GM19463 (cell line): ENCODE results near the gene IL19.
"Not testable (repeated sequence)": the region's sequence is repeated elsewhere in the genome, so short reads cannot be mapped to it uniquely, and the experiment has no call there.

Experiments
- ATAC-seq: cut with Tn5 transposase; IDR thresholded peaks from one replicate; pipeline ENCODE4 v1.9.1; 2021; ENCODE audit warnings: mild to moderate bottlenecking, moderate library complexity; ENCODE audit not compliant: unreplicated experiment

Gene IL19

DNA sequence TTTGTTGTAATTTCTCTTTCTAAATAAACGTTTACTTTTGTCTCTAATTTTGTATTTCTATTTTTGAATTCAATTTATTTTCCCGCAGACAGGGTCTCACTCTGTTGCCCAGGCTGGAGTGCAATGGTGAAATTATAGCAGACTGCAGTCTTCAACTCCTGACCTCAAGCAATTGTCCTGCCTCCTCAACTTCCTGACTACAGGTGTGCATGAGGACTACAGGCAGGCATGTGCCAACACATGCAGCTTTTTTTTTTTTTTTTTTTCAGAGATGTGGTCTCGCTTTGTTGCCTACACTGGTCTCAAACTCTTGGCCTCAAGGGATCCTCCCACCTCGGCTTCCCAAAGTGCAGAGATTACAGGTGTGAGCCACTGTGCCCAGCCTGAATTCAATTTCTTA is 58.2 kb downstream of the IL19 start:
- ATAC-seq, result no peak

GRCh38 chr1:206829282-206829681 is 58.7 kb downstream of the IL19 start:
- no peak for ATAC-seq

- no peak for ATAC-seq
Observed at GRCh38 chr1:206829875-206830274, 59.3 kb downstream of the IL19 start.

GRCh38 chr1:206831650-206832049 is 61.1 kb downstream of the IL19 start:
- no peak for ATAC-seq

DNA sequence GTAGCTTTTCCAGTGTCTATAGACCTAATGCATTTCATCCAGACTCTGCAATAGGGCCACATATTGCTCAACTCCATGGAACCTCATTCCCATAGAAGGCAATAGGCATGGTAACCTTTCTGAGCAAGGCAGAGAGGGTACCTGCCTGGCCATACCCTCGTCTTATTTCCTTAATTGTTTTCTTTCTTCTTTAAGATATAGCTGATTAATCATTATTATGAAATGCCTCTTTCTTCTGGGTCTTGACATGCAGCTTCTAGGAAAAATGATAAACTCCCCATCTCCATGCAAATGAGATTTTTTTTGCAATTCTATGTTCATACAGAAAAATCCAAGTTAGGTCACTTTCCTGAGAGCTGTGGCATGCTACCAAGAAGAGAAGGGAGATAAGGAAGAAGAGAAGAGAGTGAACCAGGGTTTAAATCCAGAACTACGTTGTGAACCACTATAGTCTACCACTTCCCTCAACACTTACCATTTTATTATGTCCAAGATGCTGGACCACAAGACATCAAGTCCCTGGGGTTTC is 61.8 kb downstream of the IL19 start:
- no peak for ATAC-seq

GRCh38 chr1:206833106-206833680 is 62.6 kb downstream of the IL19 start:
- no peak for ATAC-seq

DNA sequence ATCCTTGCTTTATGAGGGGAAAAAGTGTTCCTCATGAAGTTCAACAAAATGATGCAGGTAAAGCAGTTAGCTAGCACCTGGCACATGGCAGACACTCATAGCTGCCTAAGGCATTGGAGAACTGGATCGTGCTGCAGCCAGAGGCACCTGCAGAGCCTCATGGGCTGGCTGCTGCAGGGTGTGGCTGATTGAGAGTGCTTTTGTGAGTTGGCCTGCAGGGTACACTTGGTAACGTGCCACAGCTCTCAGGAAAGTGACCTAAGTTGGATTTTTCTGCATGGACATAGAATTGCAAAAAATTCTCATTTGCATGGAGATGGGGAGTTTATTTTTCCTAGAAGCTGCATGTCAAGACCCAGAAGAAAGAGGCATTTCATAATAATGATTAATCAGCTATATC is 63.2 kb downstream of the IL19 start:
- ATAC-seq, result no peak

GRCh38 chr1:206834217-206834616 is 63.6 kb downstream of the IL19 start:
- ATAC-seq, result no peak

- no peak for ATAC-seq
Observed at GRCh38 chr1:206834711-206835110, 64.1 kb downstream of the IL19 start.

DNA sequence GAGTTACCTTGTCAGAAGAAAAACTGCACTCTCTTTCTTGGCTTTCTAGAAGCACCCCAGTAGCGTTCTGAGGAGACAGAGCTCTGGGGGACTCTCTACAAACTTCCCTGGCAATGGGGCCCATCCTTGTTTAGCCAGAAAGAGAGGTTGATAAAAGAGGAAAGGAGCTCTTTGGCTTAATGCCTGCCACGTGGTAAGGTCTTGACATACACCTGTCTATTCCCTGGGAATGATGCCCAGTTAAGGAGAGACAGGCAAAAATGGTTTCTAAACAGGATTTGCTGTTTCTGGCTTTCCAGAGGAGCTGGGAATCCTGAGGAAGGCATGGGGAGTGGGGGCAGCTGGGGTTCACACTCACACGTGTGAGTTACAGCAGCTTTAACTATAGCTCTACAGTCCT is 64.6 kb downstream of the IL19 start:
- ATAC-seq, result no peak

DNA sequence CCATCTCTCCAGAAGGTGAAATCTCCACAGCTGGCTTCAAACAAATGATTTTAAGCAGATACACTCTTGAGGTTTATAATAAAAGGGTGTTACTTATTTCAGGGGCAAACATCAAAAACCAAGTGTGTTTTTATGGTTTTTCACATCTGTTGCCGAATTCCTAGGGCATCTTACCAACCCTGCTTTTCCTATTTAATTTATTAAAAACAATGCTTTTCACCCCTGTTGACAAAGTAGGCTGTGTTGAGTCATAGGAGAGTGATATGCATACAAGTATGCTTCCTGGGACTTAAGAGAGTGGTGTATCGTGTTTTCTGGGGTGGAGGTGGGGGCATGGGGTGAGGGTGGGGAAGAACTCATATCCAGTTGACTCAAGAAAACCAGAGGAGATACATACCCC is 65.5 kb downstream of the IL19 start:
- ATAC-seq, result no peak

GRCh38 chr1:206839006-206839560 is 68.5 kb downstream of the IL19 start:
- ATAC-seq, result no peak

GRCh38 chr1:206839857-206840256 is 69.3 kb downstream of the IL19 start:
- ATAC-seq, result no peak

DNA sequence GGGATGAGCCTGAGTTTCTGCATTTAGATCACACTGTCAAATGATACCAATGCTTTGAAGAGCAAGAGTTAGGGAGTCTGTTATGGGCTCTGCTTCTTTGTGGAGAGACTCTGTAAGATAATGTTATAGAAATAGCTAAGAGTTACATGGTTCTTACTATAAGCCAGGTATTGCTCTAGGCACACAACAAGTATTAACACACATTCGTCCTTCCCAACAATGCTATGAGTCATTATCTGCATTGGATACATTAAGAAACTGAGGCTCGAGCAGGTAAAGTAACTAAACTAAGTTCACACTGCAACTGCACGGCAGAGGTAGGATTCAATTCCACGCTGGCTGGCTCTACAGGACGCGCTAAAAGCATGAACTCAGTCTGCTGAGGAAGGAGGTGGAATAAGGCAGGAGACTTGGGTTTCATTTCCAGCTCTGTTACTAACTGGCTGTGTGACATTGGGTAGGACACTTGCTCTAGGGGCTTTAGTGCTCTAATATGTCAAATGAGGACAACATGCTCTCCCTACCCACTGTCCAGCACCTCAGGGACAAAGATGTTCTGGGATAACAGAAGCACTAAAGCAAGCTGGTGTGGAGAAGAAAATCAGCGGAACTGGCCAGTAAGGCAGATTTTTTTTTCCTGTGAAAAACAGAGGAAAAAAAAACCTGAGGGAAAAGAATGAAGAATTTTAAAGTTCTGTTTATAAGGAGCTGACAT is 71.2 kb downstream of the IL19 start:
- ATAC-seq, result no peak

DNA sequence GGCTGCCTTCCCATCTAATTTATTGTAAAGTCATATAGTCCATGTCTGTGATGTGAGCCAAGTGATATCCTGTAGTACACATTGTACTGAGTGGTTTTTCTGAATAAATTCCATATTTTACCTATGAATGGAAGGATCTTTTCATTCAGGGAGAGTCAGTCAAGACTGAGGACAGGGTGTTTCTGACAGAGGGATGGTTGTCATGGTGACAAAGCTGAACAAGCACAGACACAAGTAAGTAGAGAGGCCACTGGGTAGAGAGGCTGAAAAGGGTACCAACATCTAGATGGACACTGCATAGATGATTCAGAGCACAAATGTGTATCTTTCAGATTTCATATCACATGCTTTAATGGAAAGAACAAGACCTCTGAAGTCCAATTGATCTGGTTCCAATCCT is 72.3 kb downstream of the IL19 start:
- no peak for ATAC-seq

DNA sequence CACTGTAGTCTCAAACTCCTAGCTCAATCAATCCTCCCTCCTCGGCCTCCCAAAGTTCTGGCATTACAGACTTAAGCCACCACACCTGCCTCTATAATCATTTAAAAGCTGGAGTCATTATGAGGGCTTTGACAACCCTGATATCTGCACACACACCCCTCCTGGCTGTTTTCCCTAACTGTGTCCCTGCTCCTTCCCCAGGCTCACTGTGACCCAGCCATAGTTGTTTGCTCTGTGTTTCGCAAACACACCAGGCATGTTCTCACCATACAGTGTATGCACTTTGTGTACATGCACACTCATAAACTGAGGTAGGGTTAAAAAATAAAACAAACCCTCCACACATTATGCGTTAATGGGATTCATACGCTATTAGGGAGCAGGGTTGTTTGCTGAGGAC is 73.1 kb downstream of the IL19 start:
- no peak for ATAC-seq

DNA sequence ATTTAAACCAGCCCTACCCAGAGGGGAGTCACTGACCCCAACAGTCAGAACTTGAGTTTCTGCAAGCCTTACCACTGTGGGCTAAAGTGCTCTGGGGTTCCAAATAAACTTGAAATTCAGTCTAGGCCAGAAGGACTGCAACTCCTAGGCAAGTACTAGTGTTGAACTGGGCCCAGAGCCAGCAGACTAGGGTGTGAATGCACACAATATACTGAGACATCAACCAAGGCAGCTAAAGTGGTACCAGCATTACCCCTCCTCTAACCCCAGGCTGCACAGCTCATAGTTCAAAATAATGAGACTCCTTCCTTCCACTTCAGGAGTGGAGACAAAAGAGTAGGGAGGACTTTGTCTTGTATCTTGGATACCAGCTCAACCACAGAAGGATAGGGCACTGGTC is 75.9 kb downstream of the IL19 start:
- no peak for ATAC-seq

GRCh38 chr1:206847337-206847834 is 76.8 kb downstream of the IL19 start:
- ATAC-seq, result no peak

DNA sequence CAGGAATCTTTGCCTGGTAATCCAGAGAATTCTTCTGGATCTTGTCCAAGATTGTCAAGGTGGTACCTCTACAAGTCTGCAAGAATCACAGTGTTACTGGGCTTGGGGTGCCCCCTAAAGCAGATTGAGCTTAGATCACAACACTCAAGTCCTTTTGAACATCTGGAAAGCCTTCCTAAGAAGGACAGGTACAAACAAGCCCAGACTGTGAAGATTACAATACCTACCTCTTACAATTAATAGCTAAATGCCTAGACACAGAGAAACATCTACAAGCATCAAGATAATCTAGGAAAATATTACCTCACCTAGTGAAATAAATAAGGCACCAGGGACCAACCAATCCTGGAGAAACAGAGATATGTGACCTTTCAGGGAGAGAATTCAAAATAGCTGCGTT is 77.4 kb downstream of the IL19 start:
- no peak for ATAC-seq

GRCh38 chr1:206850401-206850800 is 79.8 kb downstream of the IL19 start:
- no peak for ATAC-seq

DNA sequence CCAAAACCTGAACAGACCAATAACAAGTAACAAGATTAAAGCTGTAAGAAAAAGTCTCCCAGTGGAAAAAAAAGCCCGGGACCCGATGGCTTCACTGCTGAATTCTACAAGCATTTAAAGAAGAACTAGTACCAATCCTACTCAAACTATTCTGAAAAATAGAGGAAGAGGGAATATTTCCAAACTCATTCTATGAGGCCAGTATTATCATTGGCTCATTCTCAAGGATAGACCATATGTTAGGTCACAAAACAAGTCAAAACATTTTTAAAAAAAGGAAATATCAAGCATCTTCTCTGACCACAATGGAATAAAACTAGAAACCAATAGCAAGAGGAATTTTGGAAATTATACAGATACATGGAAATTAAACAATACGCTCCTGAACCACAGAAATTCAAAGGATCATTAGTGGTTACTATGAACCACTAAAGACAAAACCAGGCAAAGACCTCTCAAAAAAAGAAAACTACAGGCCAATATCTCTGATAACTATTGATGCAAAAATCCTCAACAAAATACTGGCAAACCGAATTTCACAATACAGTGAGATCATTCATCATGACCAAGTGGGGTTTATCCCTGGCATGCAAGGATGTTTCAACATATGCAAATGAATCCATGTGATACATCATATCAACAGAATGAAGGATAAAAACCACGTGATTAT is 80.9 kb downstream of the IL19 start:
- ATAC-seq, result no peak

- ATAC-seq, result not testable (repeated sequence)
Observed at GRCh38 chr1:206852662-206853061, 82.1 kb downstream of the IL19 start.
